GM10266 (cell line): ENCODE measurements around the gene OSGIN1.

Experiments
- DNase-seq: peaks from one replicate; pipeline ENCODE4 v3.0.0; 2012; ENCODE audit errors: extremely low spot score
- TF ChIP-seq, protein P1 (sequence below): IDR thresholded peaks from 2 replicates; pipeline ENCODE4 v1.5.1; 2012; ENCODE audit warnings: mild to moderate bottlenecking, low read depth; ENCODE audit not compliant: control insufficient read depth, insufficient read depth; ENCODE audit errors: missing control alignments

OSGIN1 gene

DNA sequence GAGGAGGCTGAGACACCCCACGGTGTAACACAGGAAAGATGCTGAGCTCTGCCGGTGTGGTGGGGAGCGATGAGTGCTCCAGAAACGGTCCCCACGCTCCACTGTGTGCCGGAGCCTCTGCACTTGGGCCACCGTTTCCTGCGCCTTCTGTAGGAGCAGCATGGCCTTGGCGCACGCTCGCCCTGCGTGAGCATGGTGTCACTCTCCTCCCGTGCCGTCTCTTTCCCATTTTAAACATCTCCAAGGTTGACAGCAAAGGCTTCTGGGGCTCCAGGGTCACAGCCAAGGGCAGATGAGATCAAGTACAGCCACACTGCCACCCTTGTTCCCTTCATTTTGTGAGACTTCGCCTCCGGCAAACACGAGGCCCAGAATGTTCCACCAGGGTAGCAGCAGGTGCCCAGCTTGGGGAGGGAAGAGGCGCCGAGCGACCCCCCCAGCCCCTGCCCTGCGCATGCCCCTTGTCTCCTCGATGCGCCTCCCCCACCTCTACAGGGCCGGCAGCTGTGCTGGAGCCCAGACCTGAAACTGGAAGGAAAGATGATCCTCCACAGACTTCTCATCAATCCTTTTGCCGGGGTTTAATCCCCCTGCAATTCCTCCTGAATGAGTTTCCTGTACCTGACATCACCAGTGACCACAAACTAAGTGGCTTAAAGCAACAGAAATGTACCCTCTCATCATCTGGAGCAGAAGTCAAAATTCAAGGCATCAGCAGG, 19.9 kb upstream of the OSGIN1 start:
- TF ChIP-seq, protein P1, sequence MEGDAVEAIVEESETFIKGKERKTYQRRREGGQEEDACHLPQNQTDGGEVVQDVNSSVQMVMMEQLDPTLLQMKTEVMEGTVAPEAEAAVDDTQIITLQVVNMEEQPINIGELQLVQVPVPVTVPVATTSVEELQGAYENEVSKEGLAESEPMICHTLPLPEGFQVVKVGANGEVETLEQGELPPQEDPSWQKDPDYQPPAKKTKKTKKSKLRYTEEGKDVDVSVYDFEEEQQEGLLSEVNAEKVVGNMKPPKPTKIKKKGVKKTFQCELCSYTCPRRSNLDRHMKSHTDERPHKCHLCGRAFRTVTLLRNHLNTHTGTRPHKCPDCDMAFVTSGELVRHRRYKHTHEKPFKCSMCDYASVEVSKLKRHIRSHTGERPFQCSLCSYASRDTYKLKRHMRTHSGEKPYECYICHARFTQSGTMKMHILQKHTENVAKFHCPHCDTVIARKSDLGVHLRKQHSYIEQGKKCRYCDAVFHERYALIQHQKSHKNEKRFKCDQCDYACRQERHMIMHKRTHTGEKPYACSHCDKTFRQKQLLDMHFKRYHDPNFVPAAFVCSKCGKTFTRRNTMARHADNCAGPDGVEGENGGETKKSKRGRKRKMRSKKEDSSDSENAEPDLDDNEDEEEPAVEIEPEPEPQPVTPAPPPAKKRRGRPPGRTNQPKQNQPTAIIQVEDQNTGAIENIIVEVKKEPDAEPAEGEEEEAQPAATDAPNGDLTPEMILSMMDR: no peak
- DNase-seq: no peak

DNA sequence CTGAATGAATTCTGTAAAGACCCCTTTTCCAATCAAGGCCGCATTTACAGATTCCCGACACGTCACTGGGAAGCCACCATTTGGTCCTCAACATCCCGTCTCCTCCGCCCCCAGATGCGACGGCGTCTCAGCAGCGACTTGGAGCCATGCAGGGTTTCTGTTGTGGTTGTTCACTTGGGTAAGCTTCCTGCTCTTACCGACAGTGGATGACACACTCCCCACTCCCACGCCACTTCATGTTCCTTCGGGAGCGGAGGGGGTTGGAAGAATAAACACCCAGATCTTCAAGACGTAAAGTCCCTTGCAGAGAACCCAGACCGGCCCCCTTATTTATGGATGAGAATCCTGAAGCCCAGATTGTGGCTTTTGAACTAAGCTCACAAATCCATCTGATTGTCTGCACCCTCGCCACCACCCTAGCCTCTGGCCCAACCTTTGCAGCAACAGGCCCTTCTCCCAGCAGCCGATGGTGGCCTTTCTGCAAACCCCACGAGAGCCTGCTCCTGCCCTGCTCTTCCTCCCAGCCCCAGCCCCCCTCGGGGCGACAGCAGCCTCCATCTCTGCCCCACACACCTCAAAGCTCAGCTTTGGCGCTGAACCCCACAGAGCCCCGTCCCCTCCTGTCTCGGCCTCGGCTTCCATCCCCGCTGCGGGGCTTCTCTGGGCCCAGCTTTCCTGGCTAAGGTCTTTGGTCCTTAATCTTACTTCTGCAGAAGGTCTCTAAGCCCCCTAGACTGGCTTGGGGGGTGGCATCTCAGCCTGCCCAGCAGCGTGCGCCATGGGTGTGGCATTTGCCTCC, 19.0 kb upstream of the OSGIN1 start:
- TF ChIP-seq, protein P1: no peak
- DNase-seq: no peak

DNA sequence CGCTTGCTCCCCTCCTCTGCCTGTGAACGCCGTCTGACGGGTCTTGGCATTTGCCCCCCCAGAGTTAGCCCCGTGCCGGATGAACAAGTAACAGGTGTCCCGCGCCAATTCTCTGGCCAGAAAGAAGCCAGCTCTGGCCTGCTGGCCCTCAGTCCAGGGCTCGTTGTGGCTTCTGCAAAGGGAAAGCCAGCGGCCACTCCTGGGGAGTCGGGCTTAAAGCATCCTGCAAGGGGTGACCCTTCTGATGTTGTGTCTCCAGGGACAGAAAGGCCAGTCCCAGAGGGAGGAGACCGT, 18.4 kb upstream of the OSGIN1 start:
- TF ChIP-seq, protein P1: no peak
- no peak for DNase-seq

DNA sequence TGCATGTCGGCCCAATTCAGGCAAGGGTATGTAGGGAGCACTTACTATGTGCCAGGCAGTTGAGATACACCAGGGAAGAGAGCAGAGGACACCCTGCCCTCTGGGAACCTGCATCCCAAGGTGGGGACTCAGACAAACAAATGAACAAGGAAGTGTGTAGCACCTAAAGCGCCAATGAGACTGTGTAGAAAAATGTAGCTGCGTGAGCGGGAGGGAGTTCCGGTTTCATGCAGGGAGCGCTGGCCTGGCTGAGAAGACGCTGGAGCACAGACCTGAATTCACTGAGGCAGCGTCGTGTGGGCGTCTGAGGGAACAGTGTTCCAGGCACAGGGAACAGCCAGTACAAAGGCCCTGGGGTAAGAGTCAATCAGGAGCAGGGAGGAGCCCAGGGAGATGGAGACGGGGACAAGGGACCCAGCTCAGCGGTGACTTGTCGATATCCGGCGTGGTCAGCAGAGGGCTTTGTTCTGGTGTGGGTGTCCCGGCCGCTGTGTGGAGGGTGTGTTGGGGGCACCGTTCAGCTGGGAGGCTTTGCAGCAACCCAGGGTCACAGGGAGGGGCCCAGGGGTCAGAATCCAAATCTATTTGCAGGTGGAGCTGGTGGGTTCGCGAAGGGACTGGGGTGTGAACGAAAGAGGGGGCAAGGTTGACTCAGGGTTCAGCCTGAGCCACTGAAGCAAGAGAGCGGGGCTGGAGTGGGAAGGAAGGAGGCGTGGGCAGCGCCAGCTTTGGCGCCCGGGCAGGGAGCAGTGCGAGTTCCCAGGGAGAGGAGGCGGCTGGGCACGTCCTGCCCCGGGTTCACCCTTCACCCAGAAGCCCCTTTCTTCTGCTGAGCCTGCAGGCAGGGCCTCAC, 17.8 kb upstream of the OSGIN1 start:
- no peak for DNase-seq
- TF ChIP-seq, protein P1: no peak

DNA sequence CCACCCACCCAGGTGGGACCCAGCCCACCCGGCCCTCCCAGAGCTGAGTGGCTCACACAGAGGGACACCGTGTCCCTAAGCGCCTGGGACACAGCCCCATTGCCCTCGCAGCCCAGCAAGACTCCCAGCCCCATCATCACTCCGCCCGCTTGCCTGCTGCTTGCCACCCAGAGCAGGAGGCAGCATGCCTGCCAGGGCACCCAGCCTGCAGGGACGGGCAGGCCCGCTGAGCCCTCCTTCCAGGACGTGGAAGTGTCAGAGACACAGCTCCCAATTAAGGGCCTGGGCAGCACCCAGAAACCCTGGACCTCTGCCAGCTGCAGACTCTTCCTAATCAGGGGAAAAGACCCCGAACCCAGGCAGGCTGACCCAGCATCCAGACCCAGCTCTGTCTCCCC, 17.2 kb upstream of the OSGIN1 start:
- TF ChIP-seq, protein P1: no peak
- DNase-seq: no peak

DNA sequence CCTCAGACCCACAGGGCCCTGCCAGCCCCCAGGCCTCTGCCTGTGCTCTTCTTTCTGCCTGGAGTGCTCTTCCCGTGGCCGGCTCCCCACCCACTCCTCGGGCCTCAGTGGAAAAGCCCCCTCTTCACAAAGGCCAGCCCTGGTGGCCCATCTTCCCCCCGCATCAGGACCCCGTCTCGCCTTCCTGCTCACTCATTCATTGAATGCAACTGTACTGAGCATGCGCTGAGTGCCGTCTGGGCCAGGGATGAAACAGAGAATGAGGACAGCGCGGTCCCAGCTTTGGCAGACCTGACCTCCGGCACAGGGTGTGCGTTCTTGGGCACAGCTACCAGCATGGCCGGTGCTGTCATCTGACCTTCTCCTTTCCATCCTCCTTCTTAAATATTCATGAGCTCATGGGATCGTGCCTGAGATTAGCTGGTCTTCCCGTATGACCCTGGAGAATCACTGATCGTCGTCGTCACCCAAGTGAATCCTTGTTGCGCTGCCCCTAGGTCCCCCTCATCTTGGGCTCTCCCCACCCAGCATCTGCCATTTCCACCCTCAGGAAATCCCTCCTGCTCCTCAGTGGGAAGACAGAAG, 16.4 kb upstream of the OSGIN1 start:
- no peak for DNase-seq
- TF ChIP-seq, protein P1: no peak

DNA sequence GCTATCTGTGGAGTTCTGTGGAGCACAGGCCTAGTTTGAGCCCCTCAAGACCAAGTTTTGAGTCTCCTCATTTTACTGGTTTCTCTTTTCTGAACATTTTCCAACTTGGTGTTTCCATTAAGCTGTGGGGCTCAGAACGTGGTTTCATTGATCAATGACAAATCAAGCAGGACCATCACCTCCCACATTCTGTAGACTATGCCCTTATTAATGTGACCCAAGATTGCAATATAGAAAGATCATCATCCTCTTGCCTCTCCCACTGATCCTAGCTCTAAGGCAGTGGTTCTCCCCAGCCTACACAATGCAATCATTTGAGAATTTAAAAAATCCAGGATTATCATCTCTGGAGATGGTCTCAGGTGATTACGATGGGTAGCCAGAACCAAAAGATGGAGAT, 15.8 kb upstream of the OSGIN1 start:
- DNase-seq: no peak
- TF ChIP-seq, protein P1: no peak
